HTERT RPE-1 (cell line): ENCODE measurements around the gene PRR29.

ENCODE experiments used
- in situ Hi-C: fragments of 300-500 bp; cut with MboI; formaldehyde crosslinking; loops from 4 replicates; pipeline ENCODE4 v1.14.3; 2020; ENCODE audit warnings: low sequenced_read_pairs

The PRR29 gene

GRCh38 chr17:64039106-64039400, 40.9 kb downstream of the PRR29 start:
- in situ Hi-C loops, result no loop called here

DNA sequence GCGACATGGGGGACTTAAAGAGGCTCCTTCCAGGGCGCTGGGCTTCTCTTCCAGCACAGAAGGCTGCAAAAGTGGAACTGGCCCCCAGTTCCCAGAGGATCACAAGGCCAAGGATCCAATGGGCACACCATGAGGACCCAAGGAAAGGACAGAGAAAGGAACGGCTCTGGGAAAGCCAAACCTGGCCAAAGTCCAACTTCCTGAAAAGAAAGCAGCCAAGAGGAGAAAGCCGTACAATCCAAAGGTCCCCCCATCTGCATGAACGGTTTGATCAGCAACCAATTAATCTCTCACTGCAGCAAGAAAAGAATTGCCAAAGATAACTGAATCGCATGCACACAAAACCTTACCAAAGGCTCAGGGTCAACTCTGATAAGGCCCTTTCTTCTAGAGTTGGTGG, 42.1 kb downstream of the PRR29 start:
- in situ Hi-C loops, result no loop called here

DNA sequence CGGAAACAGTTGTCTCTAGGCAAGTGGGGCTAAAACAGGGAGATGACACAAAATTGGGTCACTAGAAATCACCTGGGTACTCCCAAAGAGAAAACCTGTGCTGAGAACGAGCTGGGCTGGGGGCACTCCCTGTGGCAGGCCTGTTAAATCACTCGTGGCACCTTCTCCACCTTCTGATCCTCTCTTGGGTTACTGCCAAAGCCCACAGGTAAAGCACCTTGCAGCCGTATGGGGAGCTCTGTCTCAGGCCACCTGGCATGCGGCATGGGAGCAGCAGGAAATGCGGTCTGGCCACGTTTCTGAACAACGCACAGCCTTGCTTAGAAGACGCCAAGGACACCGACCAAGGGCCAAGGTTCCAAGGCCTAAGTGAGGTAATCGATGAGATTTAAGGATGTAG, 43.8 kb downstream of the PRR29 start:
- in situ Hi-C loops, result no loop called here

GRCh38 chr17:64042700-64043485, 44.7 kb downstream of the PRR29 start:
- in situ Hi-C loops, result no loop called here

- in situ Hi-C loops, result no loop called here
Observed at GRCh38 chr17:64045176-64045575, 47.0 kb downstream of the PRR29 start.

DNA sequence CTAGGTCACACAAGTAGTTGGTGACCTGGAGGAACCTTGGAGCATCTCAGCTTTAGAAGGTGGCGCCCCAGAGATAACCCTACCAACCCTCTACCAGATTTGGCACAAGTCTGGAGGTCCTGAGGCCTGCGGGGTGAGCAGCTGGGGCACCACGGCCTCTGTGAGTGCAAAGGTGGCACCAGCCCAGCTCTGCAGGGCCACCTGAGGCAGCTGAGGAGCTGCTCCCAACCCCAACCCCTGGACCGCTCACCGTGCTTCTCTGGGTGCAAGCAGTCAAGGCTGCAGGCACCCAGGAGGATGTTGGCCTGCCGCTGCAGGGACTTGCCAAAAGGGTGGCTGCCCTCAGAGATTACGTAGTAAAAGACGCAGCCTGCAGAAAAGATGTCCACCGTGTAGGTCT, 50.7 kb downstream of the PRR29 start:
- in situ Hi-C loops, result no loop called here

GRCh38 chr17:64051153-64051552, 53.0 kb downstream of the PRR29 start:
- in situ Hi-C loops, result no loop called here

DNA sequence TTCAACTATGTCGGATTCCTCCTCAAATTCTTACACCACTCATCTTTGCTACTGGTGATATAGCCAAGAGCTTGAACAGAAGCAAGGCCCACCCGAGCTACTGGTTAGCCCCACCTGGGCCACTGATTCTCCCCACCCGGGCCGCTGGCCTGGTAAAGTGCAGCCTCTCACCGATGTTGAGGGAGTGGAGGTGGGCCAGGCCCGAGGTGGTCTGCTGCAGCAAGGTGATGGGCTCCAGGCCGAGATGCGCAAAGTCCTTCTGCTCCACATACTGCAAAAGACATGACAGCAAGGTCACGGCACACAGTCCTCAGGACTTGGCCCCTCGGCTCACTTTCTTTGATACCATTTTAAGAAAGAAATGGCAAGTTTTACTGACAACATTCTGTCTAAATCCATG, 55.0 kb downstream of the PRR29 start:
- in situ Hi-C loops, result no loop called here
